SK-N-MC (cell line): Measurements from ENCODE around the gene IQSEC3.

Source experiments
- DNase-seq: peaks from one replicate; pipeline ENCODE4 v3.0.0-alpha.2; 2011; ENCODE audit warnings: low read depth, low spot score
- H3K27ac ChIP-seq: fragments of 200-600 bp; sonication (generic); 2 replicates; pipeline ENCODE4 v1.5.1; 2016; ENCODE audit warnings: mixed run types
- H3K36me3 ChIP-seq: fragments of 200-600 bp; sonication (generic); 2 replicates; pipeline ENCODE4 v1.6.1; 2017; ENCODE audit warnings: antibody characterized with exemption, low read length, mixed read lengths; ENCODE audit not compliant: insufficient read depth
- H3K4me3 ChIP-seq: fragments of 200-600 bp; sonication (generic); 2 replicates; pipeline ENCODE4 v1.5.1; 2016
- H3K9ac ChIP-seq: fragments of 200-600 bp; sonication (generic); 2 replicates; pipeline ENCODE4 v1.8.0; 2017; ENCODE audit warnings: mixed run types, mixed read lengths; ENCODE audit not compliant: insufficient read length
- H3K9me3 ChIP-seq: fragments of 200-600 bp; sonication (generic); 2 replicates; pipeline ENCODE4 v1.6.1; 2017; ENCODE audit warnings: low read depth, mild to moderate bottlenecking, antibody characterized with exemption, low read length, moderate library complexity, mixed read lengths
- EZH2 ChIP-seq: fragments of 200-600 bp; sonication (generic); IDR thresholded peaks from one replicate; pipeline ENCODE4 v1.6.1; 2017; ENCODE audit warnings: antibody characterized with exemption
- FOXP2 ChIP-seq: optimal IDR thresholded peaks from 2 replicates; pipeline ENCODE3; 2011; ENCODE audit warnings: mild to moderate bottlenecking, moderate library complexity; ENCODE audit not compliant: insufficient read depth; ENCODE audit errors: extremely low read length, control extremely low read depth
- POLR2AphosphoS5 ChIP-seq: IDR thresholded peaks from 2 replicates; pipeline ENCODE4 v1.6.1; 2012; ENCODE audit warnings: mild to moderate bottlenecking, low read depth, low read length, borderline replicate concordance

Gene IQSEC3

DNA sequence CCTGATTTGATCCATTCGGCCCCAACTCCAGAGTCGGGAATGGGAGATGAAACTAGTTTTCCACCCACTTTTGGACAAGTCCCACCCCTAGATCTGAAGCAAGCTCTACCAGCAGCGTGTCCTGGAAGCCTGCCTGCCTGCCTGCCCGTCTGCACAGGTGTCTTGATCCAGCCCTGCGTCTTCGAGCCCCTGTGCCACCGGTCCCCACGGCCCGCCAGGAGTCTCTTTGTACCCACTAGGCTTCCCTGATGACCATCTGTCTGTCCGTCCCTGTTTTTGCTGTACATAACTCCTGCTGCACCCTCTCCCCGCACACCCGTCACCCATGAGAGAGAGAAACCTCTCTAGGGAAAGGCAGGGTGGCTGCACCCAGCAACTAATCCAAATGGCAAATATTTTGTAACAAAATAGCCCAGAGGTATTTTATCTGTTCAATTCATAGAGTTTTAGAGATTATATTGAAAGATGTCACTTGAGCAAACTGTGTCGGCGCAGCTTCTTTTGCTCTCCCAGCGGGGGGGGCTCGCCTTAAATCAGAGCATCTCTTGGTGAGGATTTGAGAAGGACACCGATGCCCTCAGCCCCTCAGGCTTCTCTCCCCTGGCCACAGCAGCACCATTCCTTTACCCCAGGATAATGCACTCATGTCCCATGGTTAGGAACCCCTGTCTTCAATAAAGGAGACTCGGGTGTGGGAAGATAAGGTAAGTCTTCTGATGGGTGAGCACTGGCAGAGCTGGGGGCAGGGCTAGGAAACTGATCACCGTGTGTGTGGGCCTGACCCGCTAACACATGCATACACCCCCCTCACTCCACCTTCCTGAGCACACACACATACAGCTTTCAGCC lies 111.6 kb downstream of the IQSEC3 start:
- no peaks in the 10 kb centered on the region for H3K36me3 ChIP-seq
- H3K4me3 ChIP-seq, result no peak overlapping the region
- no peak for DNase-seq
- no peak overlapping the region for H3K9ac ChIP-seq
- no peak overlapping the region for H3K27ac ChIP-seq
- H3K9me3 ChIP-seq, result no peaks in the 10 kb centered on the region
- TF ChIP-seq EZH2, result no peak
- TF ChIP-seq FOXP2, result no peak
- TF ChIP-seq POLR2AphosphoS5, result no peak

DNA sequence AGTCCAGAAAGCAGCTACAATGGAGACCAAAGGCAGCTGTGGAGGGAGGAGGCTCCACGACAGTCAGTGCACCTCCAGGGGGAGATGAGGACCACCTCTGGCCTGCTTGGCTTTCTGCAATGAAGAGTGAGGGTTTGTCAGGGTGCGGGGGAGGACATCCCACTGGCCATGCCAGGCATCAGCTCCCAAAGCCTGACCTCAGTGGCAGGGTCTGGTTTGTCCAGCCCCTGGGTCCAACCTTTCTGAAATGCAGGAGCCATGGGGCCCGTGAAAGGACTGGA lies 112.2 kb downstream of the IQSEC3 start:
- Histone ChIP-seq H3K4me3 (no peak overlapping the region), H3K36me3 (no peaks in the 10 kb centered on the region), H3K9me3 (no peaks in the 10 kb centered on the region), H3K9ac (no peak overlapping the region), H3K27ac (no peak overlapping the region)
- DNase-seq, result no peak
- no peak for TF ChIP-seq EZH2
- no peak for TF ChIP-seq POLR2AphosphoS5
- TF ChIP-seq FOXP2, result no peak

DNA sequence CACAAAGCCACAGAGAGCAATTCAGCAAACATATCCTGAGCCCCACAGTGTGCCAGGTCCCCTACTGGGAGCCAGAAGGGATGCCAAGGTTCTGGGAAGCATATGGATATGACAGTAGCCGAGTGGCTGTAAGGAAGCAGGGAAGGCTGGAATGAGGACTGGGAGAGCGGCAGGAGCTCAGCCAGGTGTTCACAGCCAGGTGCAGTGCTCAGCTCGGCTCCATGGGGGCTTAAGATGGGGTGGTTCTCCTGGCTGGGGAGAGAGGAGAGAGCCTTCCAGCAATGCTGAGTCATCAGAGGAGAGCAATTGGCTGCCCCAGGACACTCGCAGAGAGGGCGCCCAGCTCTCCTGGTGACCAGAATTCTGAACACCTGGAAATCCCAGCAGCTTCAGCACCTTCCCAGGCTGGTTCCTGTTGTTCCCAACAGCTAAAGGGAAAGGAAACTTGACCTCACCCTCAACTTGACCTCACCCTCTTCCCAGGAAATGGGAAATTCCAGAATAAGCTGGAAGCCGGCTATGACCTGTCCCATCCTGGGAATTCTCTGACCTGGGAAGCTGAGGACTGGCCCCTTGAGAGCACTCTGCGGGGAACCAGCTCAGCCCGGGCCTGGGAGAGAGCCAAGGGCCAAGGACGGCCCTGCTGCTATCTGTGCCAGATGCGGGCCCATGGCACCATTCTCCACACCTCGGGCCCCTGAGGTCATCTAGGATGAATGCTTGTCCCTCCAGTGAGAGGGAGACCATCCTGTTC lies 112.7 kb downstream of the IQSEC3 start:
- no peak overlapping the region for H3K27ac ChIP-seq
- H3K9ac ChIP-seq, result no peak overlapping the region
- DNase-seq, result no peak
- no peaks in the 10 kb centered on the region for H3K36me3 ChIP-seq
- no peak overlapping the region for H3K4me3 ChIP-seq
- H3K9me3 ChIP-seq, result no peaks in the 10 kb centered on the region
- no peak for TF ChIP-seq EZH2
- TF ChIP-seq POLR2AphosphoS5, result no peak
- TF ChIP-seq FOXP2, result no peak

DNA sequence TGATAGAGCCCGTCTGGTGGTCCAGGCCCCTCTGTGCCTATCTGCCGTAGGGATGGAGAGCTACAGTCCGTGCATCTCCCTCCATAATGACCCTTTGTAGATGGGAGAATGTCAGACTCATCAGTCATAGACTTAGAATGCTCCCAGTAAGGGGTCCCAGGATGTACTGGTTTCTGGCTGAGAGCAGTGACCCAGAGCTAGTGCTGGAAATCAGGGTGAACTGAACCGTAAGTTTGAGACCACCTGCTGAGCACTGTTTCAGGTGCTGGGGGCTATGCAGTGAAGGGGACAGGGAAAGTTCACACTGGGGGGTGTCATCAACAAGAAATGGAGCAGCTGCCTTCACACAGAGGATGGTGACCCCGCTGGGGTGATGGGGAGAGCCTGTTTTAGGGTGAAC lies 113.3 kb downstream of the IQSEC3 start:
- no peak overlapping the region for H3K27ac ChIP-seq
- DNase-seq, result no peak

DNA sequence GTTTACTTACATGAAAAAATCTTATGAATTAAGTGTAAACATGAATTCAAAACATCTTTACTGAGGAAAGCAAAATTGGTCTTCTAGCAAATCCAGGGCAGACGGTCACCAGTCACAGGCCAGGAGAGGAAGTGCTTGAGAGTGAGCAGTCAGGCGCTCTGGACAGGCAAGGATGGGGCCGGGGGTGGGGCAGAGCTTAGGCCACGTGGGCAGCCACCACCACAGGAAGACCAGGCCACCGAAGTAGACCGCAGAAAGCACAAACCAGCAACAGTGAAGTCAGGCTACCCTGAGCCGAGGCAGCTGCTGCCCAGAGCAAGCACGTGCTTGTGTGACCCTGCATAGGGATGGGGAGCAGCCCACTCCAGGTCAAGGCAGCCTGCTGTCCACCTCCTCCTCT lies 113.9 kb downstream of the IQSEC3 start:
- Histone ChIP-seq H3K36me3 (no peaks in the 10 kb centered on the region), H3K9me3 (no peaks in the 10 kb centered on the region), H3K4me3 (no peak overlapping the region), H3K27ac (no peak overlapping the region), H3K9ac (no peak overlapping the region)
- no peak for TF ChIP-seq EZH2
- no peak for TF ChIP-seq POLR2AphosphoS5
- TF ChIP-seq FOXP2, result no peak
- DNase-seq, result no peak

More for the DNA sequence above, 113.3 kb downstream of the IQSEC3 start:
- no peak overlapping the region for H3K4me3 ChIP-seq
- H3K9ac ChIP-seq, result no peak overlapping the region
- no peak for TF ChIP-seq POLR2AphosphoS5
- no peak for TF ChIP-seq EZH2
- TF ChIP-seq FOXP2, result no peak
- H3K9me3 ChIP-seq, result no peaks in the 10 kb centered on the region
- no peaks in the 10 kb centered on the region for H3K36me3 ChIP-seq

DNA sequence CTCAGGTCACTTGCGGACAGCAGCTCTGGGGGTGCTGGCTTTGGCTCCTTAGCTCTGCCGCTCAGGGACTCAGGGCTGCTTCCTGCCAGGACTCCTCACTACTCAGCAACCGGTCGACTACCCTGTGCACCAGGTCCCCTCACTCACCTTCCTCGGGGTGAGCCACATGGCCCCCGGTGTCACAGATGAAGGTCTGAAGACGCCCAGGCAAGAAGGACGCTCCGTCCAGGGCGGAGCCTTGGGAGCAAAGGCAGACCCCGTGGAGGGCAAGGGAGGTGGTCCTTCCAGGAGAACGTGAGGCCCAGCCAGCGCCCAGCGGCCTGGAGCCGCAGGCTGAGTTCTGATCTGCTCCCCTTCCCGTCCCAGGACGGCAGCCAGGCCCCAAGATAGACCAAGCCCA lies 115.4 kb downstream of the IQSEC3 start:
- Histone ChIP-seq H3K9ac (no peak overlapping the region), H3K4me3 (no peak overlapping the region), H3K36me3 (no peaks in the 10 kb centered on the region), H3K27ac (no peak overlapping the region), H3K9me3 (no peaks in the 10 kb centered on the region)
- DNase-seq, result no peak
- TF ChIP-seq EZH2 (no peak), FOXP2 (no peak), POLR2AphosphoS5 (no peak)

DNA sequence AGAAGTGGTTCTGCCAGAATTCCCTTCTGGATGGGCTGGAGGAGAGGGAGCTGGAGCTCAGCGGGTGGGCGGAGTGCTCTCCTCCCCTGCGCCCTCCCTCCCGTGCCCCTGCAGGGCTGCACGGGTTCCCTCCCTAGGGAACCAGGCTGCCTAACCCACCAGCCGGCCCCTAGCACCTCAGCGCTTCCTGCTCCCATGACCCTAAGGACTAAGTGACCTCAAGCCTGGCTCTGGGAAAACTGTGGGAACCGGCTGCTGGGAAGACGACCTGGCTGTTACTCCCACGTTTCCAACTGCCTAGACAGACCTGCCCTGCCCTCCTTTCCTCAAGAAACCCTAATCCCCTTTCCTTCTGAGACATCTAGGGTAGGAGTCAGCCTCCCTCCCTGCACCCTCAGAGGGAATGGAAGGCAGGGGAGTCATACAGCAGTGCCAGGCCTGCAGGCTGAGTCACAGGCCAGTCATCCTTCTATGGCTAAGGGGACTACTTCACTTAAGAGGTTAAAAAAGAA lies 115.9 kb downstream of the IQSEC3 start:
- no peak for DNase-seq
- Histone ChIP-seq H3K36me3 (no peaks in the 10 kb centered on the region), H3K9ac (no peak overlapping the region), H3K9me3 (no peaks in the 10 kb centered on the region), H3K4me3 (no peak overlapping the region), H3K27ac (no peak overlapping the region)
- TF ChIP-seq EZH2 (no peak), FOXP2 (no peak), POLR2AphosphoS5 (no peak)

DNA sequence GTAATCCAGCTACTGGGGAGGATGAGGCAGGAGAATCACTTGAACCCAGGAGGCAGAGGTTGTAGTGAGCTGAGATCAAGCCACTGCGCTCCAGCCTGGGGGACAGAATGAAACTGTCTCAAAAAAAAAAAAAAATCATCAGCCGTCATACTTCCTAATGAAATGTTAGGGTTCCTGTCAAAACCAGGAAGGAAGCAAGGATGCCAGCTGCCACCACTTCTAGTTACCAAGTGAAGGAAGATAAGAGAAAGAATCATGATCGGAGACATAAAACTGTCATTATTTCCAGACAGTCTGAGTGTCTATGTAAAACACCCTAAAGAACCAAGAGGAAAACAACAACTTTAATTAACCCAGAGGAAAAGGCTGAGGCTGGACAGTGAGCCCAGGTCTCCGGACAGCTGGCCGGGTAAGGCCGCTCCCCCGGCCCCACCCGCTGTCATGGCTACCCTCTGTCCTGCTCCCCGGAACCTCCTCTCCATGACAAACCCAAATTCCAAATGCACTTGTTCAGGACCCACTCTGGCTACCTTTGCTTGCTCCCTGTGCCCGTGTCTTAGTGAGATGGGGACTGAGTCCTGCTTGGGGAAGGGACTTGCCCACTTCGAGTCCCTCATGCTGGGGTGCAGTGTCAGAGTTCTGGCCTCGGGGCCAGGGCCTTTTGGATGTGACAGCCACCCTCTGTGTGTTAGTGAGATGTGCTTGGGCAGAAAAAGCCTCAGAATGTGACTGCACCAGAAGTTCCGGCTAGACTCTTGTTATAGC lies 118.4 kb downstream of the IQSEC3 start:
- no peak for DNase-seq
- no peak overlapping the region for H3K4me3 ChIP-seq
- TF ChIP-seq EZH2, result no peak
- no peak for TF ChIP-seq POLR2AphosphoS5
- TF ChIP-seq FOXP2, result no peak
- no peak overlapping the region for H3K27ac ChIP-seq
- no peaks in the 10 kb centered on the region for H3K36me3 ChIP-seq
- no peaks in the 10 kb centered on the region for H3K9me3 ChIP-seq
- no peak overlapping the region for H3K9ac ChIP-seq
